Erythroblast (primary cell): Measurements from ENCODE around the gene ADD1.
"Not testable (repeated sequence)": the region's sequence is repeated elsewhere in the genome, so short reads cannot be mapped to it uniquely, and the experiment has no call there.

ENCODE experiments used
- GATA1 ChIP-seq: IDR thresholded peaks from 2 replicates; pipeline ENCODE4 v1.6.1; 2011; ENCODE audit warnings: low read depth, mild to moderate bottlenecking, control low read depth, low read length, moderate library complexity
- POLR2A ChIP-seq: IDR thresholded peaks from 2 replicates; pipeline ENCODE4 v1.6.1; 2011; ENCODE audit warnings: mild to moderate bottlenecking, low read length

DNA sequence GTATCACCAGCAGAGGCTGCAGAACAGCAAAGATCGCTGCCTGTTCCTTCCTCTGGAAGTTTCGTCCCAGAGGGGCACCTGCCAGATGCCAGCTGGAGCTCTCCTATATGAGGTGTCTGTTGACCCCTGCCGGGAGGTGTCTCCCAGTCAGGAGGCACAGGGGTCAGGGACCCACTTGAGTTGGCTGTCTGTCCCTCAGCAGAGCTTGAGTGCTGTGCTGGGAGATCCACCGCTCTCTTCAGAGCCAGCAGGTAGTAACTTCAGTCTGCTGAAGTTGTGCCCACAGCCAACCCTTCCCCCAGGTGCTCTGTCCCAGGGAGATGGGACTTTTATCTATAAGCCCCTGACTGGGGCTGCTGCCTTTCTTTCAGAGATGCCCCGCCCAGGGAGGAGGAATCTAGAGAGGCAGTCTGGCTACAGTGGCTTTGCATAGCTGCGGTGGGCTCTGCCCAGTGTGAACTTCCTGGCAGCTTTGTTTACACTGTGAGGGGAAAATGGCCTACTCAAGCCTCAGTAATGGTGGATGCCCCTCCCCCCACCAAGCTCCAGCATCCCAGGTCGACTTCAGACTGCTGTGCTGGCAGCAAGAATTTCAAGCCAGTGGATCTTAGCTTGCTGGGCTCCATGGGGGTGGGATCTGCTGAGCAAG lies 78.9 kb downstream of the ADD1 start:
- TF ChIP-seq POLR2A, GATA1: not testable (repeated sequence)
